Epithelial cell of esophagus (primary cell): ENCODE results near the gene AATF.
A peak's percentile ranks its signal among the peaks of the same experiment; 100 is the strongest.

Experiments
- DNase-seq: peaks from one replicate; pipeline ENCODE4 v3.0.0; 2010; ENCODE audit warnings: low read depth
- H3K4me3 ChIP-seq: 2 replicates; pipeline ENCODE4 v1.5.1; 2011; ENCODE audit warnings: mild to moderate bottlenecking, low read length, control low read depth
- CTCF ChIP-seq: IDR thresholded peaks from 2 replicates; pipeline ENCODE4 v1.5.1; 2011; ENCODE audit warnings: low read depth, mild to moderate bottlenecking, low read length, control low read depth, inconsistent platforms; ENCODE audit not compliant: insufficient read depth; ENCODE audit errors: missing control alignments

Gene AATF

GRCh38 chr17:36980280-36980761, 31.6 kb downstream of the AATF start:
- peak; percentile 26 for DNase-seq
- no peak overlapping the region for H3K4me3 ChIP-seq
- TF ChIP-seq CTCF, result no peak

GRCh38 chr17:36983618-36984017, 34.9 kb downstream of the AATF start:
- TF ChIP-seq CTCF, result no peak
- H3K4me3 ChIP-seq, result no peak overlapping the region
- no peak for DNase-seq

GRCh38 chr17:36989173-36989572, 40.4 kb downstream of the AATF start:
- TF ChIP-seq CTCF, result no peak
- DNase-seq, result no peak
- H3K4me3 ChIP-seq, result no peak overlapping the region

- no peak for DNase-seq
- H3K4me3 ChIP-seq, result no peak overlapping the region
- TF ChIP-seq CTCF, result no peak
These were observed 43.9 kb downstream of the AATF start for GRCh38 chr17:36992701-36993100.

- no peak for TF ChIP-seq CTCF
- DNase-seq, result no peak
- H3K4me3 ChIP-seq, result no peak overlapping the region
These were observed 44.5 kb downstream of the AATF start for GRCh38 chr17:36993227-36993626.

- no peak for TF ChIP-seq CTCF
- H3K4me3 ChIP-seq, result no peak overlapping the region
- peak; percentile 16 for DNase-seq
These were observed 45.7 kb downstream of the AATF start for GRCh38 chr17:36994438-36994837.

- no peak for TF ChIP-seq CTCF
- H3K4me3 ChIP-seq, result no peak overlapping the region
- DNase-seq, result no peak
These were observed 50.7 kb downstream of the AATF start for GRCh38 chr17:36999471-36999870.
